ENCODE results near the gene OLIG3. TPM values are rescaled to one million over a fixed set of nuclear protein-coding genes. Genes with fewer than 3 reads are reported as not detected.

OLIG3 gene
- total RNA-seq, 2 experiments from 2014 or later: not detected

DNA sequence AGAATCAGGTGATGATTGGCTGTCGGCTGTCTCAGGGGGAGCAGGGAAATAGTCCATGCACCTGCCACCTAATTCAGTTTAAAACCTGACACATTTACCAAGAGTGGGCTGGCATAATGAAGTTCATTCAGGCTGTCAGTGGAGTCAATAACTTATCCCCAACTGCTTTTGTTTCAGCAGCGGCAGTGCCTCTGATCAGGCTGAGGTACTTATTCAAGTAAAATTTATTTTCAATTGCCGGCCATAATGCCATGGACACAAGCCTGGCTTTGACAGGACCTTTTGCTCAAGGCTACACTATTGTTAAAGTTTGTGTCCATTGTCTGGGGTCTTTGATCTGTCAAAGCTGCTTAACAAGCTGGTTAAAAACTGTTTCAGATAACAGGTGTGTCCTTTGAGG is 20.6 kb downstream of the OLIG3 start:
- Mint-ChIP-seq H3K9me3 (no peaks in the 10 kb centered on the region), H3K27me3 (peaks cover 36% of the 10 kb centered on the region), H3K36me3 (ENCODE audit: low read depth) (no peaks in the 10 kb centered on the region), H3K4me3 (no peak overlapping the region), H3K27ac (no peak overlapping the region), H3K4me1 (ENCODE audit: low read depth) (no peaks in the 10 kb centered on the region)
- no peaks in the 10 kb centered on the region for H3K9me3 ChIP-seq (ENCODE audit: control insufficient read depth in 1 of 2, insufficient read depth in 1 of 2, low read length in 2 of 2)
- POLR2A ChIA-PET: no interaction called here
- no peak for ATAC-seq (ENCODE audit: poor library complexity)
- no peak for TF ChIP-seq CTCF (IDR thresholded peaks at IDR 0.05)
- H3K4me3 ChIP-seq (ENCODE audit: low read length): no peak overlapping the region
- H3K36me3 ChIP-seq (ENCODE audit: insufficient read depth, low read length): no peaks in the 10 kb centered on the region
- intact Hi-C loops (cut with DNase I, micrococcal nuclease): no loop called here
- H3K27ac ChIP-seq (ENCODE audit: low read depth in 1 of 2, low read length in 2 of 2): no peak overlapping the region
- H3K4me1 ChIP-seq (ENCODE audit: insufficient read depth, low read length): no peaks in the 10 kb centered on the region
- peaks cover 0 to 4% of the 10 kb centered on the region in 2 experiments for H3K27me3 ChIP-seq (ENCODE audit: control insufficient read depth in 1 of 2, insufficient read depth in 2 of 2, low read length in 2 of 2)
- DNase-seq: no peak
- CTCF ChIA-PET: no interaction called here

- ChIA-PET POLR2A (no interaction called here), CTCF (no interaction called here)
- DNase-seq (no peak), ATAC-seq (ENCODE audit: poor library complexity) (no peak)
- H3K4me3 ChIP-seq (ENCODE audit: low read length): no peak overlapping the region
- intact Hi-C loops (cut with DNase I, micrococcal nuclease): no loop called here
- no peak for TF ChIP-seq CTCF (IDR thresholded peaks at IDR 0.05)
- Mint-ChIP-seq H3K4me1 (ENCODE audit: low read depth) (no peaks in the 10 kb centered on the region), H3K9me3 (no peaks in the 10 kb centered on the region), H3K27ac (no peak overlapping the region), H3K27me3 (peaks cover 34% of the 10 kb centered on the region), H3K4me3 (no peak overlapping the region), H3K36me3 (ENCODE audit: low read depth) (no peaks in the 10 kb centered on the region)
- no peaks in the 10 kb centered on the region for H3K36me3 ChIP-seq (ENCODE audit: insufficient read depth, low read length)
- no peaks in the 10 kb centered on the region for H3K9me3 ChIP-seq (ENCODE audit: control insufficient read depth in 1 of 2, insufficient read depth in 1 of 2, low read length in 2 of 2)
- no peak overlapping the region for H3K27ac ChIP-seq (ENCODE audit: low read depth in 1 of 2, low read length in 2 of 2)
- peaks cover 0 to 4% of the 10 kb centered on the region in 2 experiments for H3K27me3 ChIP-seq (ENCODE audit: control insufficient read depth in 1 of 2, insufficient read depth in 2 of 2, low read length in 2 of 2)
- no peaks in the 10 kb centered on the region for H3K4me1 ChIP-seq (ENCODE audit: insufficient read depth, low read length)
Observed at GRCh38 chr6:137472641-137473137, 21.5 kb downstream of the OLIG3 start.

- H3K27me3 Mint-ChIP-seq: peaks cover 33% of the 10 kb centered on the region
- CTCF ChIA-PET: interaction anchor here (0.8 to 1.6 kb wide), 2 partner anchors 118 to 158 kb away, joined by 4 to 5 read pairs; no protein-coding TSS in a partner anchor
- H3K27me3 ChIP-seq (ENCODE audit: control insufficient read depth in 1 of 2, insufficient read depth in 2 of 2, low read length in 2 of 2): peaks cover 0 to 4% of the 10 kb centered on the region in 2 experiments
Observed at GRCh38 chr6:137471986-137472385, 22.2 kb downstream of the OLIG3 start.

More at GRCh38 chr6:137471986-137472385, 22.2 kb downstream of the OLIG3 start:
- Mint-ChIP-seq H3K4me3 (no peak overlapping the region), H3K36me3 (ENCODE audit: low read depth) (no peaks in the 10 kb centered on the region), H3K4me1 (ENCODE audit: low read depth) (no peaks in the 10 kb centered on the region), H3K27ac (no peak overlapping the region), H3K9me3 (no peaks in the 10 kb centered on the region)
- no peak for TF ChIP-seq CTCF (IDR thresholded peaks at IDR 0.05)
- ATAC-seq (ENCODE audit: poor library complexity): no peak
- intact Hi-C loops (cut with DNase I, micrococcal nuclease): no loop called here
- POLR2A ChIA-PET: interaction anchor here (1.1 kb wide), 1 partner anchor 57 kb away, joined by 3 read pairs; no protein-coding TSS in a partner anchor
- H3K9me3 ChIP-seq (ENCODE audit: control insufficient read depth in 1 of 2, insufficient read depth in 1 of 2, low read length in 2 of 2): no peaks in the 10 kb centered on the region
- no peak for DNase-seq
- H3K4me1 ChIP-seq (ENCODE audit: insufficient read depth, low read length): no peaks in the 10 kb centered on the region
- H3K4me3 ChIP-seq (ENCODE audit: low read length): no peak overlapping the region
- H3K27ac ChIP-seq (ENCODE audit: low read depth in 1 of 2, low read length in 2 of 2): no peak overlapping the region
- H3K36me3 ChIP-seq (ENCODE audit: insufficient read depth, low read length): no peaks in the 10 kb centered on the region

Data from CD4-positive, alpha-beta T cell (primary cell).